ENCODE results near the gene SNX33.

GRCh38 chr15:75669191-75669878 is 21.6 kb downstream of the SNX33 start:
- TF ChIP-seq POLR2AphosphoS5 (IDR thresholded peaks at IDR 0.05; ENCODE audit: low read depth, low read length), result no peak
- no peak for TF ChIP-seq POLR2A (IDR thresholded peaks at IDR 0.05; ENCODE audit: low read depth, low read length)
- TF ChIP-seq TAF1 (IDR thresholded peaks at IDR 0.05; ENCODE audit: low read depth, low read length), result no peak
- no peak for TF ChIP-seq POU2F2 (IDR thresholded peaks at IDR 0.05; ENCODE audit: low read depth, low read length)

Measured in GM12891 (cell line).